ENCODE measurements around the gene HS3ST4.
A peak's percentile ranks its signal among the peaks of the same experiment; 100 is the strongest.
"Not testable (repeated sequence)": the region's sequence is repeated elsewhere in the genome, so short reads cannot be mapped to it uniquely, and the experiment has no call there.

Gene HS3ST4

GRCh38 chr16:26071101-26071866, 379.5 kb downstream of the HS3ST4 start:
- Histone ChIP-seq H3K9ac (ENCODE audit: low read depth, low read length) (no peak overlapping the region; the same call in 1 of the 2 replicates), H3K27me3 (ENCODE audit: insufficient read depth, low read length) (no peaks in the 10 kb centered on the region), H3K27ac (ENCODE audit: low read length) (no peak overlapping the region), H3K4me3 (ENCODE audit: low read length) (peak overlapping the region; percentile 14; the same call in 1 of the 2 replicates), H3K4me1 (ENCODE audit: insufficient read depth, low read length) (peaks cover 16% of the 10 kb centered on the region; the same call in 1 of the 2 replicates), H3K36me3 (ENCODE audit: insufficient read depth, low read depth, low read length) (no peaks in the 10 kb centered on the region), H3K9me3 (ENCODE audit: insufficient read depth, low read depth, low read length) (no peaks in the 10 kb centered on the region)

GRCh38 chr16:26078716-26079355, 387.1 kb downstream of the HS3ST4 start:
- Histone ChIP-seq H3K27ac (ENCODE audit: low read length) (no peak overlapping the region), H3K9ac (ENCODE audit: low read depth, low read length) (no peak overlapping the region), H3K4me3 (ENCODE audit: low read length) (no peak overlapping the region)

GRCh38 chr16:26087091-26087490, 395.3 kb downstream of the HS3ST4 start:
- Histone ChIP-seq H3K36me3 (ENCODE audit: insufficient read depth, low read depth, low read length) (no peaks in the 10 kb centered on the region), H3K9me3 (ENCODE audit: insufficient read depth, low read depth, low read length) (no peaks in the 10 kb centered on the region), H3K27me3 (ENCODE audit: insufficient read depth, low read length) (no peaks in the 10 kb centered on the region), H3K4me3 (ENCODE audit: low read length) (no peak overlapping the region), H3K27ac (ENCODE audit: low read length) (no peak overlapping the region), H3K9ac (ENCODE audit: low read depth, low read length) (no peak overlapping the region), H3K4me1 (ENCODE audit: insufficient read depth, low read length) (no peaks in the 10 kb centered on the region)

More at GRCh38 chr16:26078716-26079355, 387.1 kb downstream of the HS3ST4 start:
- Histone ChIP-seq H3K9me3 (ENCODE audit: insufficient read depth, low read depth, low read length) (no peaks in the 10 kb centered on the region; the same call in 1 of the 2 replicates), H3K27me3 (ENCODE audit: insufficient read depth, low read length) (no peaks in the 10 kb centered on the region), H3K36me3 (ENCODE audit: insufficient read depth, low read depth, low read length) (no peaks in the 10 kb centered on the region), H3K4me1 (ENCODE audit: insufficient read depth, low read length) (peaks cover 10% of the 10 kb centered on the region; the same call in 1 of the 2 replicates)

- no peaks in the 10 kb centered on the region for H3K4me1 ChIP-seq (ENCODE audit: insufficient read depth, low read length)
- H3K27me3 ChIP-seq (ENCODE audit: insufficient read depth, low read length), result no peaks in the 10 kb centered on the region
- H3K36me3 ChIP-seq (ENCODE audit: insufficient read depth, low read depth, low read length), result no peaks in the 10 kb centered on the region
- no peaks in the 10 kb centered on the region for H3K9me3 ChIP-seq (ENCODE audit: insufficient read depth, low read depth, low read length)
- no peak overlapping the region for H3K4me3 ChIP-seq (ENCODE audit: low read length)
- no peak overlapping the region for H3K9ac ChIP-seq (ENCODE audit: low read depth, low read length)
- H3K27ac ChIP-seq (ENCODE audit: low read length), result no peak overlapping the region
Measured at GRCh38 chr16:26091511-26091910, 399.8 kb downstream of the HS3ST4 start.

GRCh38 chr16:26098206-26098605, 406.4 kb downstream of the HS3ST4 start:
- H3K4me3 ChIP-seq (ENCODE audit: low read length); H3K36me3 ChIP-seq (ENCODE audit: insufficient read depth, low read depth, low read length); H3K9me3 ChIP-seq (ENCODE audit: insufficient read depth, low read depth, low read length); H3K4me1 ChIP-seq (ENCODE audit: insufficient read depth, low read length); H3K27ac ChIP-seq (ENCODE audit: low read length); H3K27me3 ChIP-seq (ENCODE audit: insufficient read depth, low read length); H3K9ac ChIP-seq (ENCODE audit: low read depth, low read length): not testable (repeated sequence)

- no peak overlapping the region for H3K4me3 ChIP-seq (ENCODE audit: low read length)
- H3K27ac ChIP-seq (ENCODE audit: low read length), result no peak overlapping the region
- H3K9me3 ChIP-seq (ENCODE audit: insufficient read depth, low read depth, low read length), result no peaks in the 10 kb centered on the region; the same call in 1 of the 2 replicates
- no peaks in the 10 kb centered on the region for H3K4me1 ChIP-seq (ENCODE audit: insufficient read depth, low read length)
- no peaks in the 10 kb centered on the region for H3K36me3 ChIP-seq (ENCODE audit: insufficient read depth, low read depth, low read length)
- H3K27me3 ChIP-seq (ENCODE audit: insufficient read depth, low read length), result no peaks in the 10 kb centered on the region
- H3K9ac ChIP-seq (ENCODE audit: low read depth, low read length), result no peak overlapping the region
Measured at GRCh38 chr16:26102369-26102768, 410.6 kb downstream of the HS3ST4 start.

GRCh38 chr16:26108836-26109505, 417.2 kb downstream of the HS3ST4 start:
- no peaks in the 10 kb centered on the region for H3K36me3 ChIP-seq (ENCODE audit: insufficient read depth, low read depth, low read length)
- H3K9me3 ChIP-seq (ENCODE audit: insufficient read depth, low read depth, low read length), result no peaks in the 10 kb centered on the region; the same call in 1 of the 2 replicates
- no peak overlapping the region for H3K9ac ChIP-seq (ENCODE audit: low read depth, low read length)
- no peak overlapping the region for H3K27ac ChIP-seq (ENCODE audit: low read length)
- H3K27me3 ChIP-seq (ENCODE audit: insufficient read depth, low read length), result no peaks in the 10 kb centered on the region
- no peak overlapping the region for H3K4me3 ChIP-seq (ENCODE audit: low read length)
- no peaks in the 10 kb centered on the region for H3K4me1 ChIP-seq (ENCODE audit: insufficient read depth, low read length)

- Histone ChIP-seq H3K36me3 (ENCODE audit: insufficient read depth, low read depth, low read length) (no peaks in the 10 kb centered on the region), H3K9me3 (ENCODE audit: insufficient read depth, low read depth, low read length) (no peaks in the 10 kb centered on the region), H3K27ac (ENCODE audit: low read length) (no peak overlapping the region), H3K27me3 (ENCODE audit: insufficient read depth, low read length) (no peaks in the 10 kb centered on the region), H3K4me3 (ENCODE audit: low read length) (no peak overlapping the region), H3K9ac (ENCODE audit: low read depth, low read length) (no peak overlapping the region), H3K4me1 (ENCODE audit: insufficient read depth, low read length) (no peaks in the 10 kb centered on the region)
Measured at GRCh38 chr16:26111900-26112299, 420.1 kb downstream of the HS3ST4 start.

- H3K4me3 ChIP-seq (ENCODE audit: low read length), result no peak overlapping the region
- H3K27ac ChIP-seq (ENCODE audit: low read length), result no peak overlapping the region
Measured at GRCh38 chr16:26118575-26118974, 426.8 kb downstream of the HS3ST4 start.

GRCh38 chr16:26120729-26121128, 429.0 kb downstream of the HS3ST4 start:
- no peak overlapping the region for H3K27ac ChIP-seq (ENCODE audit: low read length)
- H3K4me3 ChIP-seq (ENCODE audit: low read length), result no peak overlapping the region
- no peaks in the 10 kb centered on the region for H3K36me3 ChIP-seq (ENCODE audit: insufficient read depth, low read depth, low read length)
- H3K27me3 ChIP-seq (ENCODE audit: insufficient read depth, low read length), result no peaks in the 10 kb centered on the region
- H3K9ac ChIP-seq (ENCODE audit: low read depth, low read length), result no peak overlapping the region
- H3K4me1 ChIP-seq (ENCODE audit: insufficient read depth, low read length), result peaks cover 13% of the 10 kb centered on the region
- H3K9me3 ChIP-seq (ENCODE audit: insufficient read depth, low read depth, low read length), result no peaks in the 10 kb centered on the region

More at GRCh38 chr16:26118575-26118974, 426.8 kb downstream of the HS3ST4 start:
- H3K36me3 ChIP-seq (ENCODE audit: insufficient read depth, low read depth, low read length), result no peaks in the 10 kb centered on the region
- H3K9me3 ChIP-seq (ENCODE audit: insufficient read depth, low read depth, low read length), result no peaks in the 10 kb centered on the region
- H3K9ac ChIP-seq (ENCODE audit: low read depth, low read length), result no peak overlapping the region
- H3K27me3 ChIP-seq (ENCODE audit: insufficient read depth, low read length), result no peaks in the 10 kb centered on the region
- H3K4me1 ChIP-seq (ENCODE audit: insufficient read depth, low read length), result peaks cover 13% of the 10 kb centered on the region

GRCh38 chr16:26128296-26128695, 436.5 kb downstream of the HS3ST4 start:
- no peaks in the 10 kb centered on the region for H3K27me3 ChIP-seq (ENCODE audit: insufficient read depth, low read length)
- H3K4me3 ChIP-seq (ENCODE audit: low read length), result no peak overlapping the region
- H3K27ac ChIP-seq (ENCODE audit: low read length), result no peak overlapping the region
- no peak overlapping the region for H3K9ac ChIP-seq (ENCODE audit: low read depth, low read length)
- H3K9me3 ChIP-seq (ENCODE audit: insufficient read depth, low read depth, low read length), result no peaks in the 10 kb centered on the region
- H3K36me3 ChIP-seq (ENCODE audit: insufficient read depth, low read depth, low read length), result no peaks in the 10 kb centered on the region
- H3K4me1 ChIP-seq (ENCODE audit: insufficient read depth, low read length), result peaks cover 7% of the 10 kb centered on the region; the same call in 1 of the 2 replicates

All from iPS-20b (cell line).